B cell (primary cell): Measurements from ENCODE around the gene CFAP210. TPM values are rescaled to one million over a fixed set of nuclear protein-coding genes. Genes with fewer than 3 reads are reported as not detected.

Experiments used
- ATAC-seq: fragments of 200-7000 bp; cut with Tn5 transposase; one replicate; pipeline ENCODE4 v1.10.0; 2021; ENCODE audit warnings: low read depth, mild to moderate bottlenecking, moderate number of reproducible peaks, moderate library complexity
- CTCF ChIA-PET: fragments of 350-600 bp; sonication (Branson Sonifier 250); formaldehyde crosslinking; loops from one replicate; lab custom pipeline; 2021; ENCODE audit warnings: antibody characterized with exemption, inconsistent platforms; lab: Charles Lee
- POLR2A ChIA-PET: fragments of 350-600 bp; sonication (Branson Sonifier 250); formaldehyde crosslinking; loops from one replicate; lab custom pipeline; 2021; ENCODE audit warnings: antibody characterized with exemption; lab: Charles Lee
- DNase-seq: peaks from one replicate; pipeline ENCODE4 v3.0.0; 2013
- H2AFZ ChIP-seq: 2 replicates; pipeline ENCODE4 v1.6.1; 2012; ENCODE audit warnings: mild to moderate bottlenecking, low read depth, low read length; ENCODE audit not compliant: insufficient read depth, poor library complexity, severe bottlenecking
- H3K27ac ChIP-seq, 2 donors: 1 replicate in 1 of 2; 2 replicates in 1 of 2; pipeline ENCODE4 v1.5.1; 2012 to 2013; ENCODE audit warnings: low read length in 2 of 2, mild to moderate bottlenecking in 2 of 2, moderate library complexity in 1 of 2
- H3K27me3 ChIP-seq, 4 experiments: fragments of 200-600 bp in 1 of 4; sonication (generic) in 1 of 4; replicated peaks in 1 of 4; 1 replicate in 2 of 4; 2 replicates in 2 of 4; pipeline versions ENCODE4 v1.6.1 to v1.7.0; 2013 to 2016; ENCODE audit warnings: low read length in 3 of 4, mild to moderate bottlenecking in 2 of 4, mixed read lengths in 1 of 4, moderate library complexity in 1 of 4; ENCODE audit not compliant: insufficient read depth in 4 of 4, control insufficient read depth in 3 of 4; ENCODE audit errors: control extremely low read depth in 1 of 4
- H3K36me3 ChIP-seq, 2 experiments: replicated peaks in 1 of 2; 1 replicate in 1 of 2; 2 replicates in 1 of 2; pipeline versions ENCODE4 v1.6.1 to v1.7.1; 2013; ENCODE audit warnings: low read length in 1 of 2; ENCODE audit not compliant: insufficient read depth in 2 of 2, control insufficient read depth in 1 of 2; ENCODE audit errors: control extremely low read depth in 1 of 2, extremely low read depth in 1 of 2
- H3K4me1 ChIP-seq, 2 donors: fragments of 200-600 bp in 1 of 2; sonication (generic) in 1 of 2; 1 replicate in 1 of 2; 2 replicates in 1 of 2; pipeline versions ENCODE4 v1.5.1 to v1.6.1; 2013 to 2017; ENCODE audit warnings: low read length in 2 of 2; ENCODE audit not compliant: control insufficient read depth in 2 of 2, insufficient read depth in 2 of 2
- H3K4me2 ChIP-seq: replicated peaks from 2 replicates; pipeline ENCODE3; 2012; ENCODE audit warnings: mild to moderate bottlenecking, low read depth, low read length; ENCODE audit not compliant: poor library complexity, severe bottlenecking
- H3K4me3 ChIP-seq, 5 experiments: fragments of 200-600 bp in 1 of 5; sonication (generic) in 1 of 5; 1 replicate in 3 of 5; 2 replicates in 2 of 5; pipeline versions ENCODE4 v1.5.1 to v1.7.0; 2011 to 2016; ENCODE audit warnings: low read length in 4 of 5, mild to moderate bottlenecking in 4 of 5, low read depth in 2 of 5, control low read depth in 1 of 5, moderate library complexity in 1 of 5; ENCODE audit not compliant: insufficient read depth in 1 of 5; ENCODE audit errors: control extremely low read depth in 1 of 5, extremely low read depth in 1 of 5
- H3K79me2 ChIP-seq: fragments of 200-600 bp; sonication (generic); one replicate; pipeline ENCODE4 v1.6.0; 2016; ENCODE audit warnings: low read length; ENCODE audit not compliant: control insufficient read depth, insufficient read depth
- H3K9ac ChIP-seq: fragments of 200-600 bp; sonication (generic); 2 replicates; pipeline ENCODE4 v1.6.1; 2017; ENCODE audit warnings: mild to moderate bottlenecking, low read length, moderate library complexity
- H3K9me3 ChIP-seq, 3 donors: one replicate each; pipeline versions ENCODE4 v1.6.1 to v1.7.1; 2013; ENCODE audit warnings: low read length in 2 of 3; ENCODE audit not compliant: control insufficient read depth in 2 of 3, insufficient read depth in 1 of 3; ENCODE audit errors: control extremely low read depth in 1 of 3
- H4K20me1 ChIP-seq: 2 replicates; pipeline ENCODE4 v1.6.0; 2012; ENCODE audit warnings: mild to moderate bottlenecking, low read length; ENCODE audit not compliant: insufficient read depth, control insufficient read depth, poor library complexity, severe bottlenecking
- H3K27ac Mint-ChIP-seq: one replicate; pipeline ENCODE4 v1.8.0; 2021; ENCODE audit warnings: mixed read lengths
- H3K27me3 Mint-ChIP-seq: one replicate; pipeline ENCODE4 v1.8.0; 2021; ENCODE audit warnings: mixed read lengths
- H3K4me1 Mint-ChIP-seq: one replicate; pipeline ENCODE4 v1.8.0; 2021; ENCODE audit warnings: mixed read lengths
- H3K4me3 Mint-ChIP-seq: one replicate; pipeline ENCODE4 v1.8.0; 2021; ENCODE audit warnings: mixed read lengths
- H3K9me3 Mint-ChIP-seq: one replicate; pipeline ENCODE4 v1.8.0; 2022; ENCODE audit warnings: mixed read lengths; ENCODE audit not compliant: insufficient read depth
- CTCF ChIP-seq: fragments of 200-600 bp; IDR thresholded peaks from one replicate; pipeline ENCODE4 v1.8.0; 2022; ENCODE audit warnings: antibody characterized with exemption, mild to moderate bottlenecking
- EZH2 ChIP-seq: IDR thresholded peaks from 2 replicates; pipeline ENCODE4 v1.6.1; 2012; ENCODE audit warnings: borderline replicate concordance, low read depth, mild to moderate bottlenecking, moderate library complexity, low read length; ENCODE audit not compliant: insufficient read depth, poor library complexity, severe bottlenecking
- WGBS: methylation state at CpG from one replicate; pipeline ENCODE4 v1.1.5; 2013; ENCODE audit warnings: missing lambda C conversion rate; ENCODE audit not compliant: insufficient coverage; 5-methylcytosine and 5-hydroxymethylcytosine counted together
- intact Hi-C: fragments of 100-400 bp; cut with micrococcal nuclease; formaldehyde crosslinking; loops from one replicate; pipeline ENCODE4 v1.10.0; 2022
- polyA plus RNA-seq: library from polyadenylated mRNA; depleted of rRNA; stranded (reverse); fragments of >200 nt; gene quantifications from 2 replicates; pipeline ENCODE4 v1.2.3, GENCODE V29; 2012
- total RNA-seq, 2 donors: library from RNA; stranded (reverse); fragments of 120-200 nt in 1 of 2; gene quantifications; 1 replicate in 1 of 2; 2 replicates in 1 of 2; pipeline versions ENCODE4 v1.2.3 to v1.2.4, GENCODE V29; 2013 to 2022

The CFAP210 gene
- total and polyA plus RNA-seq, 2 donors (not counting 1 experiment from before 2014, with no cell fraction given), result not detected

- Mint-ChIP-seq H3K9me3 (no peaks in the 10 kb centered on the region), H3K27me3 (no peaks in the 10 kb centered on the region), H3K4me1 (no peaks in the 10 kb centered on the region), H3K4me3 (no peak overlapping the region), H3K27ac (no peak overlapping the region)
- no peaks in the 10 kb centered on the region for H3K27me3 ChIP-seq
- H3K4me2 ChIP-seq, result no peak overlapping the region
- ChIA-PET POLR2A (no interaction called here), CTCF (no interaction called here)
- H3K79me2 ChIP-seq, result no peaks in the 10 kb centered on the region
- no peaks in the 10 kb centered on the region for H3K4me1 ChIP-seq
- DNase-seq (no peak), ATAC-seq (no peak)
- no peaks in the 10 kb centered on the region for H3K9me3 ChIP-seq
- no peak overlapping the region for H2AFZ ChIP-seq
- H3K36me3 ChIP-seq, result peaks cover 3 to 44% of the 10 kb centered on the region in 2 experiments
- no peak overlapping the region for H3K9ac ChIP-seq
- H3K27ac ChIP-seq, result no peak overlapping the region
- no peak overlapping the region for H3K4me3 ChIP-seq
- TF ChIP-seq CTCF (no peak), EZH2 (no peak)
- H4K20me1 ChIP-seq, result peaks cover 8% of the 10 kb centered on the region
- intact Hi-C loops, result no loop called here
- no CpG with 5 or more reads among the region's 3 CpGs for whole genome bisulfite sequencing
Measured at GRCh38 chr2:169637620-169638019, 56.6 kb downstream of the CFAP210 start.

- Histone ChIP-seq H3K27me3 (no peaks in the 10 kb centered on the region), H3K27ac (no peak overlapping the region), H2AFZ (no peak overlapping the region), H4K20me1 (peaks cover 8% of the 10 kb centered on the region), H3K9me3 (no peaks in the 10 kb centered on the region), H3K4me2 (no peak overlapping the region), H3K9ac (no peak overlapping the region), H3K36me3 (peaks cover 3 to 50% of the 10 kb centered on the region in 2 experiments), H3K79me2 (no peaks in the 10 kb centered on the region), H3K4me1 (no peaks in the 10 kb centered on the region), H3K4me3 (no peak overlapping the region)
- Mint-ChIP-seq H3K4me3 (no peak overlapping the region), H3K9me3 (no peaks in the 10 kb centered on the region), H3K4me1 (no peaks in the 10 kb centered on the region), H3K27me3 (no peaks in the 10 kb centered on the region), H3K27ac (no peak overlapping the region)
- ATAC-seq, result no peak
- ChIA-PET CTCF (no interaction called here), POLR2A (no interaction called here)
- TF ChIP-seq EZH2 (no peak), CTCF (peak; percentile 9)
- no peak for DNase-seq
- intact Hi-C loops, result no loop called here
- 100% methylated on average over 3 of the region's 8 CpGs for WGBS
Measured at GRCh38 chr2:169636440-169637097, 57.6 kb downstream of the CFAP210 start.
